ENCODE measurements around the gene ARRB1. TPM values are rescaled to one million over a fixed set of nuclear protein-coding genes. Genes with fewer than 3 reads are reported as not detected.

Gene ARRB1
- total and polyA plus RNA-seq, 5 donors, result 12.1 to 32.5 (median 26.4) TPM

- ATAC-seq, result peak; percentile 80 to 85
Measured at GRCh38 chr11:75214411-75214821, 137.0 kb downstream of the ARRB1 start.

More at GRCh38 chr11:75214411-75214821, 137.0 kb downstream of the ARRB1 start:
- H3K27ac ChIP-seq (ENCODE audit: low read length), result no peak overlapping the region
- intact Hi-C loops (cut with DNase I), result no loop called here
- peak; percentile 85 to 92 (median 87) for DNase-seq
- H3K4me3 ChIP-seq (ENCODE audit: low read length), result no peak overlapping the region
- H3K27me3 ChIP-seq (ENCODE audit: control insufficient read depth, insufficient read depth), result no peaks in the 10 kb centered on the region
- no peaks in the 10 kb centered on the region for H3K4me1 ChIP-seq (ENCODE audit: control insufficient read depth, insufficient read depth, low read length)
- 3% methylated on average over 8 of the region's 8 CpGs for WGBS
- H3K9me3 ChIP-seq (ENCODE audit: control insufficient read depth, low read length), result no peaks in the 10 kb centered on the region

Small RNA genes lying within 50 kb of the gene (microRNA-seq; reads per million reads assigned to microRNA genes)
- gene MIR326, result 1.1 to 5.9 reads per million in 2 donors

Other genes with a start within 250 kb of the ARRB1 start
- gene SLCO2B1, start 200.6 kb downstream of the ARRB1 start, total RNA-seq, result 10 to 100 TPM; 23.0 to 40.7 (median 27.6) TPM
- 5.1 TPM for gene SLCO2B1, start 200.6 kb downstream of the ARRB1 start, polyA plus RNA-seq
- under 1 TPM in 3 of 4 donors, not detected in 1; 0.09 to 0.25 (median 0.09) TPM for gene TPBGL, start 110.9 kb downstream of the ARRB1 start, total RNA-seq
- 0.05 TPM for gene TPBGL, start 110.9 kb downstream of the ARRB1 start, polyA plus RNA-seq
- gene RPS3, start 47.9 kb upstream of the ARRB1 start, total RNA-seq, result 1,000 to 10,000 TPM; 1,039 to 1,263 (median 1,178) TPM
- gene RPS3, start 47.9 kb upstream of the ARRB1 start, polyA plus RNA-seq, result 1,021 TPM
- 1 to 10 TPM in 1 of 4 donors, under 1 TPM in 3; 0.46 to 1.5 (median 0.67) TPM for gene KLHL35, start 81.5 kb upstream of the ARRB1 start, total RNA-seq
- gene KLHL35, start 81.5 kb upstream of the ARRB1 start, polyA plus RNA-seq, result 0.66 TPM
- gene GDPD5, start 174.3 kb upstream of the ARRB1 start, total RNA-seq, result 1 to 10 TPM; 5.3 to 8.2 (median 6.8) TPM
- 8.5 TPM for gene GDPD5, start 174.3 kb upstream of the ARRB1 start, polyA plus RNA-seq
- 100 to 1,000 TPM in 1 of 4 donors, 10 to 100 TPM in 3; 50.5 to 109 (median 72.7) TPM for gene SERPINH1, start 210.6 kb upstream of the ARRB1 start, total RNA-seq
- gene SERPINH1, start 210.6 kb upstream of the ARRB1 start, polyA plus RNA-seq, result 53.2 TPM

All from right cardiac atrium (tissue), 5 donors.